Kidney (tissue), 14 donors: ENCODE data around the gene ZNF154. TPM values are rescaled to one million over a fixed set of nuclear protein-coding genes. Genes with fewer than 3 reads are reported as not detected.

ENCODE experiments used
- DNase-seq, 5 donors: peaks; one replicate each; pipeline ENCODE4 v3.0.0-alpha.2; 2013 to 2020
- FAIRE-seq: peaks from 2 replicates; lab custom pipeline; 2012; peaks lifted over from hg19 to GRCh38; lab: Jason Lieb, UNC
- H3K27ac ChIP-seq, 2 donors: one replicate each; pipeline ENCODE4 v1.7.0; 2013; ENCODE audit warnings: low read depth in 2 of 2, low read length in 2 of 2, inconsistent platforms in 1 of 2
- H3K27me3 ChIP-seq: one replicate; pipeline ENCODE4 v1.7.1; 2013; ENCODE audit warnings: low read length, inconsistent platforms; ENCODE audit not compliant: control insufficient read depth, insufficient read depth
- H3K36me3 ChIP-seq, 3 donors: one replicate each; pipeline versions ENCODE4 v1.7.0 to v1.7.1; 2013; ENCODE audit warnings: low read length in 3 of 3, control low read depth in 1 of 3, inconsistent platforms in 1 of 3; ENCODE audit not compliant: insufficient read depth in 3 of 3, control insufficient read depth in 2 of 3
- H3K4me1 ChIP-seq, 3 donors: one replicate each; pipeline versions ENCODE4 v1.7.0 to v1.7.1; 2013; ENCODE audit warnings: low read length in 3 of 3, inconsistent platforms in 1 of 3, low read depth in 1 of 3; ENCODE audit not compliant: control insufficient read depth in 2 of 3, insufficient read depth in 2 of 3
- H3K4me3 ChIP-seq, 3 donors: one replicate each; pipeline versions ENCODE4 v1.7.0 to v1.8.1; 2013; ENCODE audit warnings: low read length in 3 of 3, control low read depth in 1 of 3, inconsistent platforms in 1 of 3
- H3K9ac ChIP-seq, 3 donors: one replicate each; pipeline versions ENCODE4 v1.7.0 to v1.7.1; 2013; ENCODE audit warnings: low read length in 3 of 3, control low read depth in 1 of 3, inconsistent platforms in 1 of 3
- H3K9me3 ChIP-seq, 3 donors: one replicate each; pipeline versions ENCODE4 v1.7.0 to v1.7.1; 2013; ENCODE audit warnings: low read length in 3 of 3, control low read depth in 1 of 3, inconsistent platforms in 1 of 3; ENCODE audit not compliant: control insufficient read depth in 2 of 3, insufficient read depth in 1 of 3
- intact Hi-C: fragments of 100-400 bp; cut with DNase I; formaldehyde crosslinking; loops from one replicate; pipeline ENCODE4 v1.11.1; 2022
- polyA plus RNA-seq: library from polyadenylated mRNA; stranded (reverse); fragments of 350-450 nt; fragmentation: Illumina TruSeq; extraction: RNeasy Lipid Tissue Mini Kit (QIAGEN cat#74804); gene quantifications from one replicate; pipeline ENCODE4 v1.2.3, GENCODE V29; 2014; ENCODE audit warnings: low read depth, low replicate concordance; ENCODE audit not compliant: insufficient read depth
- total RNA-seq: library from RNA; stranded (reverse); fragmentation: NEBNext Ultra II Directional; extraction: Animal tissue kit (Norgen Biotek cat#: 25700); gene quantifications from one replicate; pipeline ENCODE4 v1.2.1, GENCODE V29; 2021
- TF ChIP-seq, protein P1 (sequence below): IDR thresholded peaks from 3 replicates; pipeline ENCODE4 v1.5.1; 2012; ENCODE audit warnings: mild to moderate bottlenecking, moderate library complexity, borderline replicate concordance; ENCODE audit not compliant: insufficient read depth; ENCODE audit errors: extremely low read depth
- donor health status: control.
- donor health status: control.
- donor health status: control.
- donor health status: control.
- donor health status: control.
- donor health status: DM: yes; HTN: yes; CAD: no.
- donor health status: Normal renal cell carcinoma (clear cell type).

ZNF154 gene
- total and polyA plus RNA-seq, 2 donors from 2014 or later: 2.2 to 11.1 TPM

DNA sequence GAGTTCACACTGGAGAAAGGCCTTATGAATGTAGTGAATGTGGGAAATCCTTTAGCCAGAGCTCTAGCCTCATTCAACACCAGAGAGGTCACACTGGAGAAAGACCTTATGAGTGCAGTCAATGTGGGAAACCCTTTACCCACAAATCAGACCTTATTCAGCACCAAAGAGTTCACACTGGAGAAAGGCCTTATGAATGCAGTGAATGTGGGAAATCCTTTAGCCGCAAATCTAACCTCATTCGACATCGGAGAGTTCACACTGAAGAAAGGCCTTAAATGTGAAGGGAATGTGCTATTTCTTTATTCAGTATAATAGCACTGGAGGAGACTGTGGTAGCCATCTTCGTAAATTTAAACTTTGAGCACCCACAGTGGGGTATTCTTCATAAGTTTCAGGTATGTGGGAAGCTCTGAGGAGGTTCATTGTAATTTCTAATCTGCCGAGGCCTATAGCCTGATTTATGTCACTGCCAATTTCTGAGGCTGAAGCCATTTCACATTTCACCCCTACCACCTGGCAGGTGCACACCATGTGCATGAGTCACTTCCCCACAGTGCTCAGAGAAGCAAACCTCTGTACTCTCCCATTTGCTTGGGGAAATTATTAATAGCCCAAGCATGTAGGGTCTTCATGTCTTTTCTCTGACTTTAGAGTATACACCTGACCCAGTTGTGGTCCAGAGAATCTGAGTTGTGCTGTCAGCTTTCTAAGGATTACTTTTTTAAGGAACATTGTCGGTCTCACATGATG is 20.8 kb downstream of the ZNF154 start:
- peak overlapping the region in 1 of 3 donors; percentile 5 for H3K4me3 ChIP-seq
- peaks cover 30 to 35% (median 34%) of the 10 kb centered on the region in 3 donors for H3K36me3 ChIP-seq
- H3K4me1 ChIP-seq: peaks cover 0 to 4% (median 2%) of the 10 kb centered on the region in 3 donors

DNA sequence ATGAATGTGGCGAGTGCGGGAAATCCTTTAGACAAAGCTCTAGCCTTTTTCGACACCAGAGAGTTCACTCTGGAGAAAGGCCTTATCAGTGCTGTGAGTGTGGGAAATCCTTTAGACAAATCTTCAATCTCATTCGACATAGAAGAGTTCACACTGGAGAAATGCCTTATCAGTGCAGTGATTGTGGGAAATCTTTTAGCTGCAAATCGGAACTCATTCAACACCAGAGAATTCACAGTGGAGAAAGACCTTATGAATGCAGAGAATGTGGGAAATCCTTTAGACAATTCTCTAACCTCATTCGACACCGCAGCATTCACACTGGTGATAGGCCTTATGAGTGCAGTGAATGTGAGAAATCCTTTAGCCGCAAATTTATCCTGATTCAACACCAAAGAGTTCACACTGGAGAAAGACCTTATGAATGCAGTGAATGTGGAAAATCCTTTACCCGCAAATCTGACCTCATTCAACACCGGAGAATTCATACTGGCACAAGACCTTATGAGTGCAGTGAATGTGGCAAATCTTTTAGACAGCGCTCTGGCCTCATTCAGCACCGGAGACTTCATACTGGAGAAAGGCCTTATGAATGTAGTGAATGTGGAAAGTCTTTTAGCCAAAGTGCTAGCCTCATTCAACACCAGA is 21.5 kb downstream of the ZNF154 start:
- peaks cover 28 to 35% (median 34%) of the 10 kb centered on the region in 3 donors for H3K36me3 ChIP-seq
- TF ChIP-seq, protein P1, sequence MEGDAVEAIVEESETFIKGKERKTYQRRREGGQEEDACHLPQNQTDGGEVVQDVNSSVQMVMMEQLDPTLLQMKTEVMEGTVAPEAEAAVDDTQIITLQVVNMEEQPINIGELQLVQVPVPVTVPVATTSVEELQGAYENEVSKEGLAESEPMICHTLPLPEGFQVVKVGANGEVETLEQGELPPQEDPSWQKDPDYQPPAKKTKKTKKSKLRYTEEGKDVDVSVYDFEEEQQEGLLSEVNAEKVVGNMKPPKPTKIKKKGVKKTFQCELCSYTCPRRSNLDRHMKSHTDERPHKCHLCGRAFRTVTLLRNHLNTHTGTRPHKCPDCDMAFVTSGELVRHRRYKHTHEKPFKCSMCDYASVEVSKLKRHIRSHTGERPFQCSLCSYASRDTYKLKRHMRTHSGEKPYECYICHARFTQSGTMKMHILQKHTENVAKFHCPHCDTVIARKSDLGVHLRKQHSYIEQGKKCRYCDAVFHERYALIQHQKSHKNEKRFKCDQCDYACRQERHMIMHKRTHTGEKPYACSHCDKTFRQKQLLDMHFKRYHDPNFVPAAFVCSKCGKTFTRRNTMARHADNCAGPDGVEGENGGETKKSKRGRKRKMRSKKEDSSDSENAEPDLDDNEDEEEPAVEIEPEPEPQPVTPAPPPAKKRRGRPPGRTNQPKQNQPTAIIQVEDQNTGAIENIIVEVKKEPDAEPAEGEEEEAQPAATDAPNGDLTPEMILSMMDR: no peak
- H3K4me1 ChIP-seq: peaks cover 2 to 11% (median 9%) of the 10 kb centered on the region in 3 donors
- H3K9me3 ChIP-seq: peaks cover 23 to 75% (median 34%) of the 10 kb centered on the region in 3 donors
- peak overlapping the region in 1 of 3 donors; percentile 5 for H3K4me3 ChIP-seq
- no peak for FAIRE-seq
- DNase-seq: no peak
- H3K9ac ChIP-seq: no peak overlapping the region
- intact Hi-C loops: no loop called here
- H3K27ac ChIP-seq: no peak overlapping the region
- H3K27me3 ChIP-seq: no peaks in the 10 kb centered on the region

More for the DNA sequence above, 20.8 kb downstream of the ZNF154 start:
- DNase-seq: no peak
- Histone ChIP-seq H3K27ac (no peak overlapping the region), H3K27me3 (no peaks in the 10 kb centered on the region), H3K9me3 (peaks cover 26 to 75% (median 34%) of the 10 kb centered on the region in 3 donors), H3K9ac (no peak overlapping the region)
- intact Hi-C loops: no loop called here
- no peak for FAIRE-seq
- TF ChIP-seq, protein P1: no peak

DNA sequence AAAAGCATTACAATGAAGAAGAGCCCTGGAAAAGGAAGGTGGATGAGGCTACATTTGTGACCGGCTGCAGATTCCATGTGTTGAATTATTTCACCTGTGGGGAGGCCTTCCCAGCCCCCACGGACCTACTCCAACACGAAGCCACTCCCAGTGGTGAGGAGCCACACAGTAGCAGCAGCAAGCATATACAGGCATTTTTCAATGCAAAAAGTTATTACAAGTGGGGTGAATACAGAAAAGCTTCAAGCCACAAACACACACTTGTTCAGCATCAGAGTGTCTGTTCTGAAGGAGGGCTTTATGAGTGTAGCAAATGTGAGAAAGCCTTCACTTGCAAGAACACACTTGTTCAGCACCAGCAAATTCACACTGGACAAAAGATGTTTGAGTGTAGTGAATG is 22.3 kb downstream of the ZNF154 start:
- H3K9me3 ChIP-seq: peaks cover 23 to 78% (median 34%) of the 10 kb centered on the region in 3 donors
- FAIRE-seq (no peak), DNase-seq (no peak)
- TF ChIP-seq, protein P1: no peak
- H3K27ac ChIP-seq: no peak overlapping the region
- H3K36me3 ChIP-seq: peaks cover 28 to 35% (median 34%) of the 10 kb centered on the region in 3 donors
- intact Hi-C loops: no loop called here
- H3K9ac ChIP-seq: no peak overlapping the region
- H3K4me3 ChIP-seq: peak overlapping the region in 1 of 3 donors; percentile 5
- H3K4me1 ChIP-seq: peaks cover 2 to 12% (median 10%) of the 10 kb centered on the region in 3 donors
- H3K27me3 ChIP-seq: no peaks in the 10 kb centered on the region
